NCI-H146 treated with DMSO at 0.1 percent for 48 hours (cell line): ENCODE results near the gene SMARCAD1.

Source experiments
- DNase-seq: peaks from one replicate; lab custom pipeline; 2025; ENCODE audit not compliant: unreplicated experiment; lab: John Stamatoyannopoulos, UW

SMARCAD1 gene

GRCh38 chr4:94207469-94208224 lies at the start of gene SMARCAD1:
Gene SMARCAD1 (plus strand): TSS chr4:94207865. CDS start chr4:94208395, 530 bp downstream.
- DNase-seq: peak; percentile 46

- no peak for DNase-seq
Observed at GRCh38 chr4:94158883-94159282, 48.8 kb upstream of the SMARCAD1 start.

- DNase-seq: no peak
Observed at GRCh38 chr4:94159790-94160189, 47.9 kb upstream of the SMARCAD1 start.

- no peak for DNase-seq
Observed at GRCh38 chr4:94160774-94161173, 46.9 kb upstream of the SMARCAD1 start.

- no peak for DNase-seq
Observed at GRCh38 chr4:94165256-94165655, 42.4 kb upstream of the SMARCAD1 start.

- no peak for DNase-seq
Observed at GRCh38 chr4:94168321-94168720, 39.3 kb upstream of the SMARCAD1 start.

- no peak for DNase-seq
Observed at GRCh38 chr4:94169803-94170372, 37.8 kb upstream of the SMARCAD1 start.

GRCh38 chr4:94171616-94172015 lies 36.0 kb upstream of the SMARCAD1 start:
- DNase-seq: no peak

- no peak for DNase-seq
Observed at GRCh38 chr4:94175553-94176261, 32.0 kb upstream of the SMARCAD1 start.

GRCh38 chr4:94177822-94178221 lies 29.8 kb upstream of the SMARCAD1 start:
- DNase-seq: no peak

GRCh38 chr4:94181815-94182214 lies 25.9 kb upstream of the SMARCAD1 start:
- no peak for DNase-seq

- no peak for DNase-seq
Observed at GRCh38 chr4:94202769-94203168, 4.9 kb upstream of the SMARCAD1 start.

GRCh38 chr4:94208266-94208665 lies 601 bp downstream of the SMARCAD1 start:
- no peak for DNase-seq

- no peak for DNase-seq
Observed at GRCh38 chr4:94208918-94209317, 1.3 kb downstream of the SMARCAD1 start.

GRCh38 chr4:94211861-94212260 lies 4.2 kb downstream of the SMARCAD1 start:
- DNase-seq: no peak

GRCh38 chr4:94214703-94215319 lies 7.1 kb downstream of the SMARCAD1 start:
- no peak for DNase-seq

GRCh38 chr4:94216394-94216793 lies 8.7 kb downstream of the SMARCAD1 start:
- no peak for DNase-seq

GRCh38 chr4:94219402-94219801 lies 11.7 kb downstream of the SMARCAD1 start:
- no peak for DNase-seq

- DNase-seq: no peak
Observed at GRCh38 chr4:94221916-94222315, 14.3 kb downstream of the SMARCAD1 start.

GRCh38 chr4:94225449-94225848 lies 17.8 kb downstream of the SMARCAD1 start:
- no peak for DNase-seq

GRCh38 chr4:94226763-94227162 lies 19.1 kb downstream of the SMARCAD1 start:
- DNase-seq: no peak
